ENCODE results near the gene SVIL. TPM values are rescaled to one million over a fixed set of nuclear protein-coding genes. Genes with fewer than 3 reads are reported as not detected.
A peak's percentile ranks its signal among the peaks of the same experiment; 100 is the strongest.

SVIL gene
- total and polyA plus RNA-seq, 4 donors: 68.4 to 374 (median 211) TPM

GRCh38 chr10:29479081-29479925 lies 155.5 kb downstream of the SVIL start:
- ATAC-seq (ENCODE audit: low FRiP score): no peak
- intact Hi-C loops (cut with DNase I): no loop called here
- WGBS, 2 donors: 73 to 80% methylated on average over 12 of the region's 12 CpGs
- Histone ChIP-seq H3K9me3 (ENCODE audit: control insufficient read depth, low read length) (no peaks in the 10 kb centered on the region), H3K27me3 (ENCODE audit: control insufficient read depth in 1 of 2, insufficient read depth in 2 of 2, low read length in 1 of 2) (no peaks in the 10 kb centered on the region), H3K36me3 (ENCODE audit: control insufficient read depth in 1 of 2, insufficient read depth in 2 of 2, low read length in 1 of 2) (peaks cover 0 to 1% of the 10 kb centered on the region in 2 donors), H3K27ac (ENCODE audit: low read depth in 1 of 2, low read length in 2 of 2) (no peak overlapping the region), H3K4me3 (ENCODE audit: low read length in 2 of 2) (no peak overlapping the region), H3K4me1 (ENCODE audit: control insufficient read depth in 1 of 2, insufficient read depth in 2 of 2, low read length in 2 of 2) (no peaks in the 10 kb centered on the region)
- no peak for DNase-seq

GRCh38 chr10:29473406-29474100 lies 161.2 kb downstream of the SVIL start:
- Histone ChIP-seq H3K36me3 (ENCODE audit: control insufficient read depth in 1 of 2, insufficient read depth in 2 of 2, low read length in 1 of 2) (peaks cover 4 to 9% of the 10 kb centered on the region in 2 donors), H3K9me3 (ENCODE audit: control insufficient read depth, low read length) (no peaks in the 10 kb centered on the region), H3K4me3 (ENCODE audit: low read length in 2 of 2) (no peak overlapping the region), H3K4me1 (ENCODE audit: control insufficient read depth in 1 of 2, insufficient read depth in 2 of 2, low read length in 2 of 2) (no peaks in the 10 kb centered on the region), H3K27me3 (ENCODE audit: control insufficient read depth in 1 of 2, insufficient read depth in 2 of 2, low read length in 1 of 2) (no peaks in the 10 kb centered on the region), H3K27ac (ENCODE audit: low read depth in 1 of 2, low read length in 2 of 2) (peak overlapping the region in 1 of 2 donors; percentile 75)
- intact Hi-C loops (cut with DNase I): no loop called here
- DNase-seq (no peak), ATAC-seq (ENCODE audit: low FRiP score) (no peak)
- WGBS, 2 donors: 28 to 30% methylated on average over 19 of the region's 19 CpGs

- Histone ChIP-seq H3K36me3 (ENCODE audit: control insufficient read depth in 1 of 2, insufficient read depth in 2 of 2, low read length in 1 of 2) (peaks cover 4 to 8% of the 10 kb centered on the region in 2 donors), H3K9me3 (ENCODE audit: control insufficient read depth, low read length) (no peaks in the 10 kb centered on the region), H3K27ac (ENCODE audit: low read depth in 1 of 2, low read length in 2 of 2) (peak overlapping the region in 1 of 2 donors; percentile 75), H3K4me1 (ENCODE audit: control insufficient read depth in 1 of 2, insufficient read depth in 2 of 2, low read length in 2 of 2) (no peaks in the 10 kb centered on the region), H3K4me3 (ENCODE audit: low read length in 2 of 2) (no peak overlapping the region), H3K27me3 (ENCODE audit: control insufficient read depth in 1 of 2, insufficient read depth in 2 of 2, low read length in 1 of 2) (no peaks in the 10 kb centered on the region)
- ATAC-seq (ENCODE audit: low FRiP score): no peak
- intact Hi-C loops (cut with DNase I): no loop called here
- no peak for DNase-seq
- WGBS, 2 donors: 48 to 54% methylated on average over 6 of the region's 6 CpGs
These were observed 161.7 kb downstream of the SVIL start for GRCh38 chr10:29473087-29473356.

- no peaks in the 10 kb centered on the region for H3K27me3 ChIP-seq (ENCODE audit: control insufficient read depth in 1 of 2, insufficient read depth in 2 of 2, low read length in 1 of 2)
- DNase-seq: no peak
- H3K9me3 ChIP-seq (ENCODE audit: control insufficient read depth, low read length): no peaks in the 10 kb centered on the region
- peak overlapping the region in 1 of 2 donors; percentile 75 for H3K27ac ChIP-seq (ENCODE audit: low read depth in 1 of 2, low read length in 2 of 2)
- peaks cover 4 to 9% of the 10 kb centered on the region in 2 donors for H3K36me3 ChIP-seq (ENCODE audit: control insufficient read depth in 1 of 2, insufficient read depth in 2 of 2, low read length in 1 of 2)
- ATAC-seq (ENCODE audit: low FRiP score): no peak
- no peaks in the 10 kb centered on the region for H3K4me1 ChIP-seq (ENCODE audit: control insufficient read depth in 1 of 2, insufficient read depth in 2 of 2, low read length in 2 of 2)
- 43 to 45% methylated on average over 5 of the region's 5 CpGs for WGBS, 2 donors
- intact Hi-C loops (cut with DNase I): no loop called here
- H3K4me3 ChIP-seq (ENCODE audit: low read length in 2 of 2): no peak overlapping the region
These were observed 162.3 kb downstream of the SVIL start for GRCh38 chr10:29472301-29473086.

GRCh38 chr10:29471544-29471859 lies 163.3 kb downstream of the SVIL start:
- H3K27me3 ChIP-seq (ENCODE audit: control insufficient read depth in 1 of 2, insufficient read depth in 2 of 2, low read length in 1 of 2): no peaks in the 10 kb centered on the region
- H3K9me3 ChIP-seq (ENCODE audit: control insufficient read depth, low read length): no peaks in the 10 kb centered on the region
- WGBS, 2 donors: 35 to 37% methylated on average over 1 of the region's 1 CpG
- intact Hi-C loops (cut with DNase I): no loop called here
- DNase-seq (no peak), ATAC-seq (ENCODE audit: low FRiP score) (no peak)
- H3K27ac ChIP-seq (ENCODE audit: low read depth in 1 of 2, low read length in 2 of 2): no peak overlapping the region
- H3K4me1 ChIP-seq (ENCODE audit: control insufficient read depth in 1 of 2, insufficient read depth in 2 of 2, low read length in 2 of 2): no peaks in the 10 kb centered on the region
- H3K4me3 ChIP-seq (ENCODE audit: low read length in 2 of 2): no peak overlapping the region
- peaks cover 4 to 11% of the 10 kb centered on the region in 2 donors for H3K36me3 ChIP-seq (ENCODE audit: control insufficient read depth in 1 of 2, insufficient read depth in 2 of 2, low read length in 1 of 2)

- Histone ChIP-seq H3K27ac (ENCODE audit: low read depth in 1 of 2, low read length in 2 of 2) (peak overlapping the region in 1 of 2 donors; percentile 15), H3K36me3 (ENCODE audit: control insufficient read depth in 1 of 2, insufficient read depth in 2 of 2, low read length in 1 of 2) (peaks cover 4 to 11% of the 10 kb centered on the region in 2 donors)
- DNase-seq: no peak
These were observed 163.8 kb downstream of the SVIL start for GRCh38 chr10:29470843-29471543.

GRCh38 chr10:29470355-29470705 lies 164.4 kb downstream of the SVIL start:
- peak overlapping the region in 1 of 2 donors; percentile 16 for H3K27ac ChIP-seq (ENCODE audit: low read depth in 1 of 2, low read length in 2 of 2)
- no peaks in the 10 kb centered on the region for H3K27me3 ChIP-seq (ENCODE audit: control insufficient read depth in 1 of 2, insufficient read depth in 2 of 2, low read length in 1 of 2)
- peaks cover 4 to 13% of the 10 kb centered on the region in 2 donors for H3K36me3 ChIP-seq (ENCODE audit: control insufficient read depth in 1 of 2, insufficient read depth in 2 of 2, low read length in 1 of 2)
- ATAC-seq (ENCODE audit: low FRiP score) (no peak), DNase-seq (no peak)
- no peak overlapping the region for H3K4me3 ChIP-seq (ENCODE audit: low read length in 2 of 2)
- intact Hi-C loops (cut with DNase I): no loop called here
- no peaks in the 10 kb centered on the region for H3K9me3 ChIP-seq (ENCODE audit: control insufficient read depth, low read length)
- H3K4me1 ChIP-seq (ENCODE audit: control insufficient read depth in 1 of 2, insufficient read depth in 2 of 2, low read length in 2 of 2): no peaks in the 10 kb centered on the region
- WGBS, 2 donors: 51 to 52% methylated on average over 16 of the region's 16 CpGs

More at GRCh38 chr10:29470843-29471543, 163.8 kb downstream of the SVIL start:
- no peak for ATAC-seq (ENCODE audit: low FRiP score)
- Histone ChIP-seq H3K4me3 (ENCODE audit: low read length in 2 of 2) (no peak overlapping the region), H3K4me1 (ENCODE audit: control insufficient read depth in 1 of 2, insufficient read depth in 2 of 2, low read length in 2 of 2) (no peaks in the 10 kb centered on the region), H3K9me3 (ENCODE audit: control insufficient read depth, low read length) (no peaks in the 10 kb centered on the region), H3K27me3 (ENCODE audit: control insufficient read depth in 1 of 2, insufficient read depth in 2 of 2, low read length in 1 of 2) (no peaks in the 10 kb centered on the region)
- WGBS, 2 donors: 62 to 65% methylated on average over 14 of the region's 14 CpGs
- intact Hi-C loops (cut with DNase I): no loop called here

GRCh38 chr10:29469481-29470354 lies 165.1 kb downstream of the SVIL start:
- intact Hi-C loops (cut with DNase I): no loop called here

More at GRCh38 chr10:29469481-29470354, 165.1 kb downstream of the SVIL start:
- H3K4me3 ChIP-seq (ENCODE audit: low read length in 2 of 2): no peak overlapping the region
- ATAC-seq (ENCODE audit: low FRiP score): peak; percentile 53
- 72% methylated on average over 28 of the region's 28 CpGs for WGBS, 2 donors
- no peaks in the 10 kb centered on the region for H3K4me1 ChIP-seq (ENCODE audit: control insufficient read depth in 1 of 2, insufficient read depth in 2 of 2, low read length in 2 of 2)
- H3K36me3 ChIP-seq (ENCODE audit: control insufficient read depth in 1 of 2, insufficient read depth in 2 of 2, low read length in 1 of 2): peaks cover 4 to 16% of the 10 kb centered on the region in 2 donors
- H3K27me3 ChIP-seq (ENCODE audit: control insufficient read depth in 1 of 2, insufficient read depth in 2 of 2, low read length in 1 of 2): no peaks in the 10 kb centered on the region
- H3K9me3 ChIP-seq (ENCODE audit: control insufficient read depth, low read length): no peaks in the 10 kb centered on the region
- DNase-seq: no peak
- H3K27ac ChIP-seq (ENCODE audit: low read depth in 1 of 2, low read length in 2 of 2): no peak overlapping the region
